IMR-90 (cell line): ENCODE data around the gene CFAP206. TPM values are rescaled to one million over a fixed set of nuclear protein-coding genes. Genes with fewer than 3 reads are reported as not detected.

ENCODE experiments used
- ATAC-seq: fragments of 200-7000 bp; cut with Tn5 transposase; 2 replicates; pipeline ENCODE4 v1.9.1; 2020; ENCODE audit warnings: low read depth, mild to moderate bottlenecking, moderate library complexity
- BruUV-seq: library from RNA; stranded (reverse); fragments of 400-500 nt; replicated peaks from 2 replicates; lab custom pipeline; 2021; lab: Mats Ljungman, UMichigan
- CTCF ChIA-PET: fragments of 300-600 bp; formaldehyde crosslinking; extraction: SDS; loops from one replicate; lab custom pipeline; 2021; ENCODE audit warnings: antibody characterized with exemption; lab: Yijun Ruan, JAX
- POLR2A ChIA-PET: fragments of 300-600 bp; sonication (Branson Sonifier 250); formaldehyde crosslinking; loops from one replicate; lab custom pipeline; 2022; ENCODE audit warnings: antibody characterized with exemption; ENCODE audit not compliant: unreplicated experiment; lab: Charles Lee
- DNase-seq: peaks from one replicate; pipeline ENCODE4 v3.0.0; 2013
- H2AFZ ChIP-seq: replicated peaks from 2 replicates; pipeline ENCODE3; 2013; ENCODE audit warnings: low read length, mild to moderate bottlenecking; ENCODE audit not compliant: poor library complexity
- H2AK5ac ChIP-seq: 2 replicates; pipeline ENCODE4 v1.6.1; 2013; ENCODE audit warnings: low read depth, low read length, inconsistent platforms
- H2AK9ac ChIP-seq: replicated peaks from 2 replicates; pipeline ENCODE3; 2013; ENCODE audit warnings: mild to moderate bottlenecking, low read depth, low read length, moderate library complexity; ENCODE audit not compliant: poor library complexity
- H2BK120ac ChIP-seq: 2 replicates; pipeline ENCODE4 v1.6.1; 2013; ENCODE audit warnings: low read depth, low read length, inconsistent platforms
- H2BK15ac ChIP-seq: 3 replicates; pipeline ENCODE4 v1.6.1; 2013; ENCODE audit warnings: low read depth, low read length, inconsistent platforms
- H2BK20ac ChIP-seq: 2 replicates; pipeline ENCODE4 v1.6.1; 2013; ENCODE audit warnings: low read depth, mild to moderate bottlenecking, inconsistent platforms, low read length, moderate library complexity
- H2BK5ac ChIP-seq: 2 replicates; pipeline ENCODE4 v1.6.1; 2013; ENCODE audit warnings: mild to moderate bottlenecking, low read depth, low read length, inconsistent platforms; ENCODE audit not compliant: poor library complexity, severe bottlenecking
- H3K14ac ChIP-seq: replicated peaks from 2 replicates; pipeline ENCODE4 v1.6.1; 2013; ENCODE audit warnings: low read depth, low read length, inconsistent platforms
- H3K18ac ChIP-seq: 2 replicates; pipeline ENCODE4 v1.6.1; 2013; ENCODE audit warnings: low read depth, low read length, control low read depth
- H3K23ac ChIP-seq: 2 replicates; pipeline ENCODE4 v1.6.1; 2013; ENCODE audit warnings: low read depth, low read length, inconsistent platforms
- H3K27ac ChIP-seq: 2 replicates; pipeline ENCODE4 v1.5.1; 2013; ENCODE audit warnings: mild to moderate bottlenecking, control low read depth, low read length; ENCODE audit not compliant: insufficient read depth
- H3K27me3 ChIP-seq: 2 replicates; pipeline ENCODE4 v1.6.1; 2013; ENCODE audit warnings: low read length; ENCODE audit not compliant: control insufficient read depth, insufficient read depth
- H3K36me3 ChIP-seq: 2 replicates; pipeline ENCODE4 v1.6.1; 2013; ENCODE audit warnings: low read length, mixed read lengths; ENCODE audit not compliant: control insufficient read depth, insufficient read depth
- H3K4ac ChIP-seq: 2 replicates; pipeline ENCODE4 v1.6.1; 2013; ENCODE audit warnings: low read depth, low read length, inconsistent platforms
- H3K4me1 ChIP-seq: 2 replicates; pipeline ENCODE4 v1.6.1; 2013; ENCODE audit warnings: low read length, mixed read lengths; ENCODE audit not compliant: control insufficient read depth, insufficient read depth
- H3K4me2 ChIP-seq: 2 replicates; pipeline ENCODE4 v1.6.1; 2013; ENCODE audit warnings: low read depth, mild to moderate bottlenecking, control low read depth, low read length, moderate library complexity
- H3K4me3 ChIP-seq: 2 replicates; pipeline ENCODE4 v1.5.1; 2013; ENCODE audit warnings: low read depth, mild to moderate bottlenecking, control low read depth, low read length, moderate library complexity; ENCODE audit not compliant: insufficient read depth
- H3K56ac ChIP-seq: 2 replicates; pipeline ENCODE4 v1.6.1; 2013; ENCODE audit warnings: low read length, inconsistent platforms; ENCODE audit not compliant: insufficient read depth; ENCODE audit errors: extremely low read depth
- H3K79me1 ChIP-seq, 2 experiments: 2 replicates each; pipeline ENCODE4 v1.6.1; 2013; ENCODE audit warnings: low read length in 2 of 2, inconsistent platforms in 1 of 2, low read depth in 1 of 2
- H3K9ac ChIP-seq: 2 replicates; pipeline ENCODE4 v1.6.1; 2013; ENCODE audit warnings: low read depth, low read length, control low read depth
- H3K9me1 ChIP-seq: 2 replicates; pipeline ENCODE4 v1.6.1; 2013; ENCODE audit warnings: low read length, inconsistent platforms; ENCODE audit not compliant: insufficient read depth
- H3K9me3 ChIP-seq: 2 replicates; pipeline ENCODE4 v1.6.1; 2013; ENCODE audit warnings: low read length; ENCODE audit not compliant: control insufficient read depth, insufficient read depth
- H4K20me1 ChIP-seq: 2 replicates; pipeline ENCODE4 v1.6.1; 2013; ENCODE audit warnings: low read length, inconsistent platforms; ENCODE audit not compliant: insufficient read depth
- H4K5ac ChIP-seq: 2 replicates; pipeline ENCODE4 v1.6.1; 2013; ENCODE audit warnings: mild to moderate bottlenecking, low read depth, low read length, control low read depth
- H4K8ac ChIP-seq, 2 experiments: 2 replicates each; pipeline ENCODE4 v1.6.1; 2013; ENCODE audit warnings: low read depth in 2 of 2, low read length in 2 of 2, control low read depth in 1 of 2, inconsistent platforms in 1 of 2
- H4K91ac ChIP-seq: 2 replicates; pipeline ENCODE4 v1.6.1; 2013; ENCODE audit warnings: low read depth, low read length, inconsistent platforms; ENCODE audit not compliant: insufficient read depth
- BHLHE40 ChIP-seq: fragments of 150-350 bp; IDR thresholded peaks from 2 replicates; pipeline ENCODE4 v1.6.1; 2016; ENCODE audit warnings: mild to moderate bottlenecking, low read depth, low read length
- CEBPB ChIP-seq: IDR thresholded peaks from 2 replicates; pipeline ENCODE4 v1.6.1; 2012; ENCODE audit warnings: low read depth, low read length, improper control_type of control experiment
- CHD1 ChIP-seq: IDR thresholded peaks from 2 replicates; pipeline ENCODE4 v1.6.1; 2012; ENCODE audit warnings: low read depth, low read length, improper control_type of control experiment
- FOS ChIP-seq: fragments of 150-350 bp; IDR thresholded peaks from 2 replicates; pipeline ENCODE4 v1.6.1; 2016; ENCODE audit warnings: low read depth, low read length
- MAFK ChIP-seq: IDR thresholded peaks from 2 replicates; pipeline ENCODE4 v1.6.1; 2012; ENCODE audit warnings: low read depth, low read length, improper control_type of control experiment
- MAZ ChIP-seq: IDR thresholded peaks from 2 replicates; pipeline ENCODE4 v1.6.1; 2012; ENCODE audit warnings: low read depth, mild to moderate bottlenecking, low read length, improper control_type of control experiment, moderate library complexity, borderline replicate concordance
- MXI1 ChIP-seq: IDR thresholded peaks from 2 replicates; pipeline ENCODE4 v1.6.1; 2012; ENCODE audit warnings: low read depth, mild to moderate bottlenecking, low read length, moderate library complexity, borderline replicate concordance
- NFE2L2 ChIP-seq: fragments of 150-350 bp; IDR thresholded peaks from 2 replicates; pipeline ENCODE4 v1.6.1; 2016; ENCODE audit warnings: low read depth, mild to moderate bottlenecking, low read length
- POLR2A ChIP-seq: IDR thresholded peaks from 2 replicates; pipeline ENCODE4 v1.6.1; 2012; ENCODE audit warnings: mild to moderate bottlenecking, low read depth, low read length
- RAD21 ChIP-seq: IDR thresholded peaks from 2 replicates; pipeline ENCODE4 v1.6.1; 2012; ENCODE audit warnings: low read length, improper control_type of control experiment
- RFX5 ChIP-seq: IDR thresholded peaks from 2 replicates; pipeline ENCODE4 v1.8.0; 2012; ENCODE audit warnings: low read depth, mild to moderate bottlenecking, low read length, moderate library complexity
- SMC3 ChIP-seq: fragments of 150-350 bp; IDR thresholded peaks from 2 replicates; pipeline ENCODE4 v1.6.1; 2016; ENCODE audit warnings: low read depth, mild to moderate bottlenecking, antibody characterized with exemption, low read length, moderate library complexity
- WGBS, 2 experiments: methylation state at CpG; one replicate each; pipeline versions ENCODE4 v1.1.5 to v1.1.7; 2013; ENCODE audit warnings: missing lambda C conversion rate in 2 of 2; ENCODE audit not compliant: insufficient read length in 1 of 2; ENCODE audit errors: extremely low coverage in 2 of 2; 5-methylcytosine and 5-hydroxymethylcytosine counted together
- dilution Hi-C: fragments of 300-500 bp; cut with HindIII; formaldehyde crosslinking; loops from one replicate; pipeline ENCODE4 v1.14.3; 2018; ENCODE audit warnings: low sequenced_read_pairs; ENCODE audit not compliant: unreplicated experiment
- in situ Hi-C: fragments of 300-500 bp; cut with MboI; formaldehyde crosslinking; loops from 3 replicates; pipeline ENCODE4 v1.14.3; 2019; ENCODE audit warnings: low sequenced_read_pairs, inconsistent platforms, mixed read lengths
- intact Hi-C: fragments of 100-400 bp; cut with micrococcal nuclease; formaldehyde crosslinking; loops from 2 replicates; pipeline ENCODE4 v1.10.0; 2022
- polyA plus RNA-seq, 3 experiments: library from polyadenylated mRNA; depleted of rRNA; stranded (reverse); fragments of >200 nt; gene quantifications; 2 replicates each; pipeline ENCODE4 v1.2.3, GENCODE V29; 2012; ENCODE audit warnings: low replicate concordance in 1 of 3
- total RNA-seq: library from RNA; depleted of rRNA; stranded (reverse); fragments of >200 nt; gene quantifications from 2 replicates; pipeline ENCODE4 v1.2.3, GENCODE V29; 2012
- TF ChIP-seq, protein P1 (sequence below): fragments of 150-350 bp; IDR thresholded peaks from 2 replicates; pipeline ENCODE4 v1.6.1; 2016; ENCODE audit warnings: low read depth, mild to moderate bottlenecking, low read length, moderate library complexity, borderline replicate concordance
- TF ChIP-seq, protein P2 (sequence below): conservative IDR thresholded peaks from 2 replicates; pipeline ENCODE4 v1.5.1; 2012; ENCODE audit warnings: mild to moderate bottlenecking, low read depth, low read length, improper control_type of control experiment
- TF ChIP-seq, protein P3 (sequence below): fragments of 150-350 bp; IDR thresholded peaks from 2 replicates; pipeline ENCODE4 v1.6.1; 2017; ENCODE audit warnings: mild to moderate bottlenecking, antibody characterized with exemption, low read length, low read depth

Gene CFAP206
- total and polyA plus RNA-seq, 2 of the 4 experiments (the other 2 are of a cell fraction) = under 0.01 to 0.09 TPM

DNA sequence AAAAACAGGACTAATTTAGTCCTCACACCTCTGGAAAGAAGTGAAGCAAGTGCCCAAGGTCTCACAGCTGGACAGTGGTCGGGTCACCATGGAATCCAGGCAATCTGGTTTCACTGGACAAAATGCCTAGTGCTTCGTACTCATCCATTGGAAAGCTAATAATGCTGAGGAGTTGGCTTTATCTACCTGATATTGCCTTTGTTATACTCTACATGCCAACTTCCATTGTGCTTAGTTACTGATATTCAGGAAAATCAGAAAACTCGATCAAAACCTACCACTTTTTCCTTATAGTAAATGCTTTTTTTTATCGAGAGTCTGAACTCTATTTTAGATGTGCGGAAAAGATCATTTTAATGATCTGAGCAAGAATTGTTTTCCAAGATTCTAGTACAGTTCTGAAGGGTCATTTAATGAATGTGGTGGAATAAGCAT lies 966 bp downstream of the CFAP206 start:
- Histone ChIP-seq H3K79me1 (no peaks in the 10 kb centered on the region), H3K9me3 (no peaks in the 10 kb centered on the region), H4K20me1 (no peaks in the 10 kb centered on the region; the same call in 1 of the 2 replicates), H3K9me1 (no peaks in the 10 kb centered on the region), H3K23ac (peak overlapping the region; percentile 69; the same call in 1 of the 2 replicates), H2AK5ac (no peak overlapping the region), H2BK15ac (no peak overlapping the region), H3K27ac (peak overlapping the region; percentile 58; the same call in 1 of the 2 replicates), H4K91ac (no peak overlapping the region), H4K5ac (peak overlapping the region; percentile 56; the same call in 1 of the 2 replicates), H2BK5ac (no peak overlapping the region), H2BK20ac (no peak overlapping the region), H3K36me3 (no peaks in the 10 kb centered on the region), H3K56ac (peak overlapping the region; percentile 32; the same call in 1 of the 2 replicates), H3K4me1 (no peaks in the 10 kb centered on the region), H3K4me3 (peak overlapping the region; percentile 85), H3K18ac (peak overlapping the region; percentile 77; the same call in 1 of the 2 replicates), H3K9ac (peak overlapping the region; percentile 88), H3K4ac (peak overlapping the region; percentile 79; the same call in 1 of the 2 replicates), H2BK120ac (no peak overlapping the region), H3K4me2 (peak overlapping the region; percentile 99), H3K27me3 (no peaks in the 10 kb centered on the region; the same call in 1 of the 2 replicates), H3K14ac (peak overlapping the region; percentile 94), H2AK9ac (no peak overlapping the region), H2AFZ (peak overlapping the region; percentile 99), H4K8ac (peak overlapping the region; percentile 31 to 87; a peak in 3 of 4 replicates)
- no TSS peak for BruUV-seq
- WGBS, 2 experiments = no CpG with 5 or more reads among the region's 5 CpGs
- in situ Hi-C loops (no loop called here), intact Hi-C loops (loop anchor here (5.0 to 10.0 kb wide), 3 partner anchors 64 to 756 kb away; partner anchors contain the start of genes CNR1 and SLC35A1), dilution Hi-C loops (no loop called here)
- POLR2A ChIA-PET = no interaction called here
- ATAC-seq (peak; percentile 8), DNase-seq (no peak)
- TF ChIP-seq, protein P1, sequence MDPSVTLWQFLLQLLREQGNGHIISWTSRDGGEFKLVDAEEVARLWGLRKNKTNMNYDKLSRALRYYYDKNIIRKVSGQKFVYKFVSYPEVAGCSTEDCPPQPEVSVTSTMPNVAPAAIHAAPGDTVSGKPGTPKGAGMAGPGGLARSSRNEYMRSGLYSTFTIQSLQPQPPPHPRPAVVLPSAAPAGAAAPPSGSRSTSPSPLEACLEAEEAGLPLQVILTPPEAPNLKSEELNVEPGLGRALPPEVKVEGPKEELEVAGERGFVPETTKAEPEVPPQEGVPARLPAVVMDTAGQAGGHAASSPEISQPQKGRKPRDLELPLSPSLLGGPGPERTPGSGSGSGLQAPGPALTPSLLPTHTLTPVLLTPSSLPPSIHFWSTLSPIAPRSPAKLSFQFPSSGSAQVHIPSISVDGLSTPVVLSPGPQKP = no peak
- TF ChIP-seq CHD1 = no peak
- TF ChIP-seq NFE2L2 = no peak
- no peak for TF ChIP-seq CEBPB
- no peak for TF ChIP-seq BHLHE40
- no peak for TF ChIP-seq RFX5
- TF ChIP-seq, protein P2, sequence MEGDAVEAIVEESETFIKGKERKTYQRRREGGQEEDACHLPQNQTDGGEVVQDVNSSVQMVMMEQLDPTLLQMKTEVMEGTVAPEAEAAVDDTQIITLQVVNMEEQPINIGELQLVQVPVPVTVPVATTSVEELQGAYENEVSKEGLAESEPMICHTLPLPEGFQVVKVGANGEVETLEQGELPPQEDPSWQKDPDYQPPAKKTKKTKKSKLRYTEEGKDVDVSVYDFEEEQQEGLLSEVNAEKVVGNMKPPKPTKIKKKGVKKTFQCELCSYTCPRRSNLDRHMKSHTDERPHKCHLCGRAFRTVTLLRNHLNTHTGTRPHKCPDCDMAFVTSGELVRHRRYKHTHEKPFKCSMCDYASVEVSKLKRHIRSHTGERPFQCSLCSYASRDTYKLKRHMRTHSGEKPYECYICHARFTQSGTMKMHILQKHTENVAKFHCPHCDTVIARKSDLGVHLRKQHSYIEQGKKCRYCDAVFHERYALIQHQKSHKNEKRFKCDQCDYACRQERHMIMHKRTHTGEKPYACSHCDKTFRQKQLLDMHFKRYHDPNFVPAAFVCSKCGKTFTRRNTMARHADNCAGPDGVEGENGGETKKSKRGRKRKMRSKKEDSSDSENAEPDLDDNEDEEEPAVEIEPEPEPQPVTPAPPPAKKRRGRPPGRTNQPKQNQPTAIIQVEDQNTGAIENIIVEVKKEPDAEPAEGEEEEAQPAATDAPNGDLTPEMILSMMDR = no peak
- no peak for TF ChIP-seq MAFK
- no peak for TF ChIP-seq MXI1
- TF ChIP-seq SMC3 = no peak
- no peak for TF ChIP-seq MAZ
- TF ChIP-seq FOS = no peak
- no peak for TF ChIP-seq POLR2A
- TF ChIP-seq, protein P3, sequence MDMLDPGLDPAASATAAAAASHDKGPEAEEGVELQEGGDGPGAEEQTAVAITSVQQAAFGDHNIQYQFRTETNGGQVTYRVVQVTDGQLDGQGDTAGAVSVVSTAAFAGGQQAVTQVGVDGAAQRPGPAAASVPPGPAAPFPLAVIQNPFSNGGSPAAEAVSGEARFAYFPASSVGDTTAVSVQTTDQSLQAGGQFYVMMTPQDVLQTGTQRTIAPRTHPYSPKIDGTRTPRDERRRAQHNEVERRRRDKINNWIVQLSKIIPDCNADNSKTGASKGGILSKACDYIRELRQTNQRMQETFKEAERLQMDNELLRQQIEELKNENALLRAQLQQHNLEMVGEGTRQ = no peak
- no peak for TF ChIP-seq RAD21
- CTCF ChIA-PET = interaction anchor here (1.1 kb wide), 1 partner anchor 8 kb away, joined by 3 read pairs; no protein-coding TSS in a partner anchor
